ENCODE measurements around the gene EFCAB10.

DNA sequence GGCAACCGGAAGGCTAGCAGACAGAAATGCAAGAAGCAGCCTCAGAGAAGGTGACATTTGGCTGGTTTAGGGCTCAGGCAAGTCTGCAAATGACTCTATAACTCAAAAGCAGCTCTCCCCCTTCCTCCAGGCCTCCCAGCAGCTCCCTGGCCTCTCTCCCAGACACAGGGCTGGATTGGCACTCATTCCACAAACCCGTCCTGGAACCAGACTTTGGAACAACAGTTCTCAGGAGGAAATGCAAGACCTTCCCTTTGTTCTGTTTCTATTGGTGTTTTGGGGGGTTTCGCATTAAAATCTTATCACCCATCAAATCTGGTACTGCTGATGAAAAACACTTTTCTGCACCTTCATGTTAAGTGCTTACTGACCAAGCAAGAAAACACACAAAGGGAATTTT lies 40.3 kb upstream of the EFCAB10 start:
- TF ChIP-seq CTCF (IDR thresholded peaks at IDR 0.05): no peak
- no peak for TF ChIP-seq POLR2A (IDR thresholded peaks at IDR 0.05)
